HepG2 (cell line): ENCODE measurements around the gene B4GALT1. TPM values are rescaled to one million over a fixed set of nuclear protein-coding genes. Genes with fewer than 3 reads are reported as not detected.

Experiments used
- GATAD2A ChIP-seq: IDR thresholded peaks from 2 replicates; pipeline ENCODE4 v1.6.1; 2016
- MEF2D ChIP-seq: sonication (generic); formaldehyde crosslinking; IDR thresholded peaks from 2 replicates; pipeline ENCODE4 v1.5.1; 2020; ENCODE audit warnings: mild to moderate bottlenecking, missing genetic modification reagents
- PHB2 ChIP-seq: fragments of 450-650 bp; IDR thresholded peaks from 2 replicates; pipeline ENCODE4 v1.6.1; 2018; ENCODE audit not compliant: partially characterized antibody
- TCF7L2 ChIP-seq: IDR thresholded peaks from 2 replicates; pipeline ENCODE4 v1.6.1; 2011; ENCODE audit warnings: mild to moderate bottlenecking, low read depth, low read length, moderate library complexity
- TOE1 ChIP-seq: sonication (generic); formaldehyde crosslinking; IDR thresholded peaks from 2 replicates; pipeline ENCODE4 v1.4.0; 2020; ENCODE audit warnings: mild to moderate bottlenecking, missing genetic modification reagents
- ZNF766 ChIP-seq: sonication (generic); formaldehyde crosslinking; IDR thresholded peaks from 2 replicates; pipeline ENCODE4 v1.5.0; 2020; ENCODE audit warnings: missing genetic modification reagents, borderline replicate concordance
- polyA plus RNA-seq, 8 experiments: library from polyadenylated mRNA; depleted of rRNA in 3 of 8; stranded (reverse) in 7 of 8; unstranded in 1 of 8; fragments of >200 nt; fragmentation: Illumina TruSeq in 4 of 8; extraction: Trizol in 4 of 8; gene quantifications; 2 replicates each; pipeline versions ENCODE4 v1.2.1 to v1.2.3, GENCODE V29; 2011 to 2016; ENCODE audit warnings: low read depth in 4 of 8, missing spikeins in 1 of 8, mixed read lengths in 1 of 8; ENCODE audit not compliant: insufficient read depth in 1 of 8
- total RNA-seq, 5 experiments: library from RNA; depleted of rRNA; stranded (reverse); fragments of >200 nt; fragmentation: Illumina TruSeq; extraction: Trizol; gene quantifications; 2 replicates each; pipeline ENCODE4 v1.2.3, GENCODE V29; 2016; ENCODE audit warnings: low read depth in 1 of 5
- TF ChIP-seq, protein P1 (sequence below): sonication (generic); formaldehyde crosslinking; IDR thresholded peaks from 2 replicates; pipeline ENCODE4 v1.5.0; 2020; ENCODE audit warnings: mild to moderate bottlenecking, missing genetic modification reagents
- TF ChIP-seq, protein P2 (sequence below): IDR thresholded peaks from 2 replicates; pipeline ENCODE4 v1.6.1; 2012; ENCODE audit warnings: low read length, improper control_type of control experiment
- TF ChIP-seq, protein P3 (sequence below): sonication (generic); formaldehyde crosslinking; IDR thresholded peaks from 2 replicates; pipeline ENCODE4 v1.5.1; 2020; ENCODE audit warnings: missing genetic modification reagents, mild to moderate bottlenecking, borderline replicate concordance
- TF ChIP-seq, protein P4 (sequence below): sonication (generic); formaldehyde crosslinking; IDR thresholded peaks from 2 replicates; pipeline ENCODE4 v1.8.0; 2022; ENCODE audit warnings: mild to moderate bottlenecking, missing genetic modification reagents, moderate library complexity
- TF ChIP-seq, protein P5 (sequence below): sonication (generic); formaldehyde crosslinking; IDR thresholded peaks from 2 replicates; pipeline ENCODE4 v1.5.0; 2020; ENCODE audit warnings: mild to moderate bottlenecking, missing genetic modification reagents

Gene B4GALT1
- total and polyA plus RNA-seq, 2 of the 13 experiments (the other 11 are each of a cell fraction or from before 2014, with no cell fraction given), result 15.7 to 33.5 TPM

DNA sequence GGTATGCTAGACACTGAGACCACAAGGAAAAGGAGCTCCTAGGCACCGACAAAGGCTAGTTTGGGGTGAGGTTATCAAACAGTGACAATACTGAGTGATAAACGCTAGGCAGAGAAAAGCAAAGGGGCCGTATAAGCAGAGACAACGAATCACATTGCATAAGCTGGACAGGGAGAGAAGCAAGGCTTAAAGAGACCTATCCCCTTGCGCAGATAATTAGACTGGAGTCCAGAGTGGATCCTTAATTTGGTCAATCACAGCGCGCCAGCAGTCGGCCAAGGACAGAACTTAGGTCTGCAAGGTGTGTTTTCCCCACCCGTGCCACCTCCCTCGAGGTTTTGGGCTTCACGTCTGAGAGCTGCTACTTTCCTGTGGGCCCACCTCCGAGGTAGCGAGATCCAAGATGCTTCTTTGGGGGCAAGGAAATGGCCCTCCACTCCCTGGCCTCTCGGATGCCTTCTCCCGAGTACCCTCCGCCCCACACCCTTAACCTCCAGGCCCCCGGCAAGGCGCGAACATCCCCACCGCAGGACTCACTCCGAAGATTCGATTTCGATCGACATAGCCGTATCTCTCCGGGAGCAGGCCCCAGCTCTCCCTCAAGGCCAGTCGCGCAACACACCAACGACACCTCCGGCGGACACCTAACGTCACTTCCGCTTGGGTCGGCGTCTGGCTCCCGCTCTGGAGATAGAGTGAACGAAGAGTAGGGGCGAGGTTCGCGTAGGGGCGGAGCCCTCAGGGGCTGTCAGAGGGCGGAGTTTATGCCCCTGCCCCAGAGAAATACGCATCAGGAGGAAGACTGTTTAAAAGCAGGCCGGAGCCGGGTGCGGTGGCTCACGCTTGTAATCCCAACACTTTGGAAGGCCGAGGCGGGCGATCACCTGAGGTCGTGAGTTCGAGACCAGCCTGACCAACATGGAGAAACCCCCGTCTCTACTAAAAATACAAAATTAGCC, 90.8 kb downstream of the B4GALT1 start, which contains the start of gene SMU1 (continued):
- TF ChIP-seq, protein P1, sequence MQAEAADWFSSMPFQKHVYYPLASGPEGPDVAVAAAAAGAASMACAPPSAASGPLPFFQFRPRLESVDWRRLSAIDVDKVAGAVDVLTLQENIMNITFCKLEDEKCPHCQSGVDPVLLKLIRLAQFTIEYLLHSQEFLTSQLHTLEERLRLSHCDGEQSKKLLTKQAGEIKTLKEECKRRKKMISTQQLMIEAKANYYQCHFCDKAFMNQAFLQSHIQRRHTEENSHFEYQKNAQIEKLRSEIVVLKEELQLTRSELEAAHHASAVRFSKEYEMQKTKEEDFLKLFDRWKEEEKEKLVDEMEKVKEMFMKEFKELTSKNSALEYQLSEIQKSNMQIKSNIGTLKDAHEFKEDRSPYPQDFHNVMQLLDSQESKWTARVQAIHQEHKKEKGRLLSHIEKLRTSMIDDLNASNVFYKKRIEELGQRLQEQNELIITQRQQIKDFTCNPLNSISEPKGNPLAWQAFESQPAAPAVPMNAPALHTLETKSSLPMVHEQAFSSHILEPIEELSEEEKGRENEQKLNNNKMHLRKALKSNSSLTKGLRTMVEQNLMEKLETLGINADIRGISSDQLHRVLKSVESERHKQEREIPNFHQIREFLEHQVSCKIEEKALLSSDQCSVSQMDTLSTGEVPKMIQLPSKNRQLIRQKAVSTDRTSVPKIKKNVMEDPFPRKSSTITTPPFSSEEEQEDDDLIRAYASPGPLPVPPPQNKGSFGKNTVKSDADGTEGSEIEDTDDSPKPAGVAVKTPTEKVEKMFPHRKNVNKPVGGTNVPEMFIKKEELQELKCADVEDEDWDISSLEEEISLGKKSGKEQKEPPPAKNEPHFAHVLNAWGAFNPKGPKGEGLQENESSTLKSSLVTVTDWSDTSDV (CRISPR knock-in tag), result peak; percentile 74; the same call in 1 of the 2 replicates
- TF ChIP-seq ZNF766 (CRISPR knock-in tag) (no peak), PHB2 (no peak), TCF7L2 (no peak), GATAD2A (CRISPR knock-in tag) (peak; percentile 69), TOE1 (CRISPR knock-in tag) (0 out of 2 replicates have a peak, but pooled peaks have one; percentile 72), MEF2D (CRISPR knock-in tag) (peak; percentile 50; the same call in 1 of the 2 replicates)
- TF ChIP-seq, protein P2, sequence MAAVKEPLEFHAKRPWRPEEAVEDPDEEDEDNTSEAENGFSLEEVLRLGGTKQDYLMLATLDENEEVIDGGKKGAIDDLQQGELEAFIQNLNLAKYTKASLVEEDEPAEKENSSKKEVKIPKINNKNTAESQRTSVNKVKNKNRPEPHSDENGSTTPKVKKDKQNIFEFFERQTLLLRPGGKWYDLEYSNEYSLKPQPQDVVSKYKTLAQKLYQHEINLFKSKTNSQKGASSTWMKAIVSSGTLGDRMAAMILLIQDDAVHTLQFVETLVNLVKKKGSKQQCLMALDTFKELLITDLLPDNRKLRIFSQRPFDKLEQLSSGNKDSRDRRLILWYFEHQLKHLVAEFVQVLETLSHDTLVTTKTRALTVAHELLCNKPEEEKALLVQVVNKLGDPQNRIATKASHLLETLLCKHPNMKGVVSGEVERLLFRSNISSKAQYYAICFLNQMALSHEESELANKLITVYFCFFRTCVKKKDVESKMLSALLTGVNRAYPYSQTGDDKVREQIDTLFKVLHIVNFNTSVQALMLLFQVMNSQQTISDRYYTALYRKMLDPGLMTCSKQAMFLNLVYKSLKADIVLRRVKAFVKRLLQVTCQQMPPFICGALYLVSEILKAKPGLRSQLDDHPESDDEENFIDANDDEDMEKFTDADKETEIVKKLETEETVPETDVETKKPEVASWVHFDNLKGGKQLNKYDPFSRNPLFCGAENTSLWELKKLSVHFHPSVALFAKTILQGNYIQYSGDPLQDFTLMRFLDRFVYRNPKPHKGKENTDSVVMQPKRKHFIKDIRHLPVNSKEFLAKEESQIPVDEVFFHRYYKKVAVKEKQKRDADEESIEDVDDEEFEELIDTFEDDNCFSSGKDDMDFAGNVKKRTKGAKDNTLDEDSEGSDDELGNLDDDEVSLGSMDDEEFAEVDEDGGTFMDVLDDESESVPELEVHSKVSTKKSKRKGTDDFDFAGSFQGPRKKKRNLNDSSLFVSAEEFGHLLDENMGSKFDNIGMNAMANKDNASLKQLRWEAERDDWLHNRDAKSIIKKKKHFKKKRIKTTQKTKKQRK, result no peak
- TF ChIP-seq, protein P3, sequence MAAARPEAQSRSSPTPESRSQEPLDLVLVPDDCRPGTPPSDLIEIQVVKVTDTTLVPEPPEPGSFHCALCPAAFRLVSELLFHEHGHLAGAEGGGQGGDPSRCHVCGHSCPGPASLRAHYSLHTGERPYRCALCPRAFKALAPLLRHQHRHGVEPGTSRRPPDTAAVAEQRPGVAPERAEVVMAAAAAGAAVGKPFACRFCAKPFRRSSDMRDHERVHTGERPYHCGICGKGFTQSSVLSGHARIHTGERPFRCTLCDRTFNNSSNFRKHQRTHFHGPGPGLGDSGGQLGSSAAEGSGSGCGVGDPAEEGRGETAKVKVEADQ (CRISPR knock-in tag), result peak; percentile 78
- TF ChIP-seq, protein P4, sequence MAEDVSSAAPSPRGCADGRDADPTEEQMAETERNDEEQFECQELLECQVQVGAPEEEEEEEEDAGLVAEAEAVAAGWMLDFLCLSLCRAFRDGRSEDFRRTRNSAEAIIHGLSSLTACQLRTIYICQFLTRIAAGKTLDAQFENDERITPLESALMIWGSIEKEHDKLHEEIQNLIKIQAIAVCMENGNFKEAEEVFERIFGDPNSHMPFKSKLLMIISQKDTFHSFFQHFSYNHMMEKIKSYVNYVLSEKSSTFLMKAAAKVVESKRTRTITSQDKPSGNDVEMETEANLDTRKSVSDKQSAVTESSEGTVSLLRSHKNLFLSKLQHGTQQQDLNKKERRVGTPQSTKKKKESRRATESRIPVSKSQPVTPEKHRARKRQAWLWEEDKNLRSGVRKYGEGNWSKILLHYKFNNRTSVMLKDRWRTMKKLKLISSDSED (CRISPR knock-in tag), result no peak
- TF ChIP-seq, protein P5, sequence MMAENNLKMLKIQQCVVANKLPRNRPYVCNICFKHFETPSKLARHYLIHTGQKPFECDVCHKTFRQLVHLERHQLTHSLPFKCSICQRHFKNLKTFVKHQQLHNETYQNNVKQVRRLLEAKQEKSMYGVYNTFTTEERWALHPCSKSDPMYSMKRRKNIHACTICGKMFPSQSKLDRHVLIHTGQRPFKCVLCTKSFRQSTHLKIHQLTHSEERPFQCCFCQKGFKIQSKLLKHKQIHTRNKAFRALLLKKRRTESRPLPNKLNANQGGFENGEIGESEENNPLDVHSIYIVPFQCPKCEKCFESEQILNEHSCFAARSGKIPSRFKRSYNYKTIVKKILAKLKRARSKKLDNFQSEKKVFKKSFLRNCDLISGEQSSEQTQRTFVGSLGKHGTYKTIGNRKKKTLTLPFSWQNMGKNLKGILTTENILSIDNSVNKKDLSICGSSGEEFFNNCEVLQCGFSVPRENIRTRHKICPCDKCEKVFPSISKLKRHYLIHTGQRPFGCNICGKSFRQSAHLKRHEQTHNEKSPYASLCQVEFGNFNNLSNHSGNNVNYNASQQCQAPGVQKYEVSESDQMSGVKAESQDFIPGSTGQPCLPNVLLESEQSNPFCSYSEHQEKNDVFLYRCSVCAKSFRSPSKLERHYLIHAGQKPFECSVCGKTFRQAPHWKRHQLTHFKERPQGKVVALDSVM (CRISPR knock-in tag), result peak; percentile 40
